OCI-LY3 (cell line): ENCODE measurements around the gene VSIG4.

Source experiments
- H2AFZ ChIP-seq: fragments of 200-600, 300-600 bp; shearing (Covaris generic); 2 replicates; pipeline ENCODE4 v1.6.0; 2014; ENCODE audit warnings: antibody characterized with exemption, low read depth, low read length
- H3K27ac ChIP-seq: fragments of 200-600, 300-600 bp; sonication (generic); 2 replicates; pipeline ENCODE4 v1.5.1; 2014; ENCODE audit warnings: mild to moderate bottlenecking, low read length, moderate library complexity, mixed read lengths
- H3K27me3 ChIP-seq: fragments of 200-600, 300-600 bp; sonication (generic); 2 replicates; pipeline ENCODE4 v1.6.1; 2014; ENCODE audit warnings: low read depth, low read length, mixed read lengths
- H3K36me3 ChIP-seq: fragments of 200-600, 300-600 bp; sonication (generic); replicated peaks from 2 replicates; pipeline ENCODE3; 2014; ENCODE audit warnings: low read depth, low read length, mixed read lengths
- H3K4me1 ChIP-seq: fragments of 300-600, 200-600 bp; sonication (generic); 2 replicates; pipeline ENCODE4 v1.6.1; 2014; ENCODE audit warnings: low read length, mixed read lengths
- H3K4me2 ChIP-seq: fragments of 200-600, 300-600 bp; sonication (generic); 2 replicates; pipeline ENCODE4 v1.6.1; 2014; ENCODE audit warnings: low read length, mixed read lengths
- H3K4me3 ChIP-seq: fragments of 300-600, 200-600 bp; sonication (generic); 2 replicates; pipeline ENCODE4 v1.5.1; 2014; ENCODE audit warnings: antibody characterized with exemption, mild to moderate bottlenecking, low read length, moderate library complexity
- H3K79me2 ChIP-seq: fragments of 300-600, 200-600 bp; shearing (Covaris generic); 2 replicates; pipeline ENCODE4 v1.6.1; 2014; ENCODE audit warnings: mild to moderate bottlenecking, low read length, mixed read lengths
- H3K9ac ChIP-seq: fragments of 300-600, 200-600 bp; shearing (Covaris generic); 2 replicates; pipeline ENCODE4 v1.6.0; 2014; ENCODE audit warnings: mild to moderate bottlenecking, low read length, moderate library complexity
- H3K9me3 ChIP-seq: fragments of 200-600, 300-600 bp; shearing (Covaris generic); 2 replicates; pipeline ENCODE4 v1.6.1; 2014; ENCODE audit warnings: low read length, mixed read lengths; ENCODE audit not compliant: insufficient read depth
- H4K20me1 ChIP-seq: fragments of 200-600, 300-600 bp; sonication (generic); 2 replicates; pipeline ENCODE4 v1.6.1; 2016; ENCODE audit warnings: low read length, mixed read lengths; ENCODE audit not compliant: insufficient read depth
- CTCF ChIP-seq: fragments of 200-600, 300-600 bp; sonication (generic); IDR thresholded peaks from 2 replicates; pipeline ENCODE4 v1.5.1; 2014; ENCODE audit warnings: antibody characterized with exemption, low read length, low read depth
- EZH2phosphoT487 ChIP-seq: fragments of 200-600 bp; shearing (Covaris generic); IDR thresholded peaks from 2 replicates; pipeline ENCODE4 v1.6.1; 2018; ENCODE audit warnings: antibody characterized with exemption, mixed run types, low read depth

VSIG4 gene

GRCh38 chrX:65999029-65999562, 40.8 kb downstream of the VSIG4 start:
- peaks cover 12% of the 10 kb centered on the region for H3K4me1 ChIP-seq
- H3K9ac ChIP-seq, result no peak overlapping the region
- no peak for TF ChIP-seq CTCF
- TF ChIP-seq EZH2phosphoT487, result no peak

GRCh38 chrX:65997978-65998717, 41.7 kb downstream of the VSIG4 start:
- Histone ChIP-seq H3K9me3 (no peaks in the 10 kb centered on the region), H2AFZ (no peak overlapping the region), H3K79me2 (no peaks in the 10 kb centered on the region), H3K4me2 (no peak overlapping the region), H3K27me3 (no peaks in the 10 kb centered on the region), H3K4me1 (peaks cover 9% of the 10 kb centered on the region), H4K20me1 (no peaks in the 10 kb centered on the region), H3K9ac (no peak overlapping the region), H3K4me3 (no peak overlapping the region), H3K36me3 (no peaks in the 10 kb centered on the region), H3K27ac (no peak overlapping the region)
- no peak for TF ChIP-seq CTCF
- no peak for TF ChIP-seq EZH2phosphoT487

More at GRCh38 chrX:65999029-65999562, 40.8 kb downstream of the VSIG4 start:
- Histone ChIP-seq H3K27ac (no peak overlapping the region), H3K4me3 (no peak overlapping the region), H3K9me3 (no peaks in the 10 kb centered on the region), H2AFZ (no peak overlapping the region), H3K36me3 (no peaks in the 10 kb centered on the region), H3K79me2 (no peaks in the 10 kb centered on the region), H3K4me2 (no peak overlapping the region), H4K20me1 (no peaks in the 10 kb centered on the region), H3K27me3 (no peaks in the 10 kb centered on the region)

- H2AFZ ChIP-seq, result no peak overlapping the region
- no peaks in the 10 kb centered on the region for H3K79me2 ChIP-seq
- no peaks in the 10 kb centered on the region for H3K4me1 ChIP-seq
- H3K9ac ChIP-seq, result no peak overlapping the region
- no peak overlapping the region for H3K4me2 ChIP-seq
- H3K9me3 ChIP-seq, result no peaks in the 10 kb centered on the region
- no peaks in the 10 kb centered on the region for H3K27me3 ChIP-seq
- H4K20me1 ChIP-seq, result no peaks in the 10 kb centered on the region
- H3K27ac ChIP-seq, result no peak overlapping the region
- no peaks in the 10 kb centered on the region for H3K36me3 ChIP-seq
- TF ChIP-seq CTCF, result no peak
- TF ChIP-seq EZH2phosphoT487, result no peak
- H3K4me3 ChIP-seq, result no peak overlapping the region
Observed at GRCh38 chrX:65994519-65995506, 45.1 kb downstream of the VSIG4 start.
